Lower leg skin (tissue), 4 donors: ENCODE measurements around the gene LRP1. TPM values are rescaled to one million over a fixed set of nuclear protein-coding genes. Genes with fewer than 3 reads are reported as not detected.

ENCODE experiments used
- DNase-seq, 2 donors: peaks; one replicate each; pipeline ENCODE4 v3.0.0-alpha.2; 2019; ENCODE audit warnings: low spot score in 2 of 2
- H3K4me3 ChIP-seq: fragments of 200-600 bp; sonication (generic); 2 replicates; pipeline ENCODE4 v1.5.1; 2017; ENCODE audit warnings: mild to moderate bottlenecking, low read depth; ENCODE audit not compliant: poor library complexity, severe bottlenecking
- POLR2A ChIP-seq, 2 donors: fragments of 450-650 bp; IDR thresholded peaks; one replicate each; pipeline ENCODE4 v1.6.1; 2016 to 2017; ENCODE audit warnings: antibody characterized with exemption in 2 of 2, mild to moderate bottlenecking in 1 of 2, moderate library complexity in 1 of 2
- WGBS, 2 donors: methylation state at CpG; one replicate each; pipeline ENCODE4 v1.1.5; 2018; 5-methylcytosine and 5-hydroxymethylcytosine counted together
- intact Hi-C: fragments of 100-400 bp; cut with DNase I; formaldehyde crosslinking; loops from one replicate; pipeline ENCODE4 v1.15.0; 2023; ENCODE audit warnings: low total_unique reads
- total RNA-seq, 4 donors: library from RNA; depleted of rRNA; stranded (reverse); fragments of >200 nt; gene quantifications; one replicate each; pipeline ENCODE4 v1.1.0, GENCODE V29; 2016
- TF ChIP-seq, protein P1 (sequence below), 3 donors: fragments of 450-650 bp; IDR thresholded peaks; one replicate each; pipeline ENCODE4 v1.5.1; 2016; ENCODE audit warnings: antibody characterized with exemption in 3 of 3, mild to moderate bottlenecking in 3 of 3, moderate library complexity in 2 of 3

LRP1 gene
- total RNA-seq, 4 donors from 2014 or later: 93.4 to 156 (median 101) TPM

DNA sequence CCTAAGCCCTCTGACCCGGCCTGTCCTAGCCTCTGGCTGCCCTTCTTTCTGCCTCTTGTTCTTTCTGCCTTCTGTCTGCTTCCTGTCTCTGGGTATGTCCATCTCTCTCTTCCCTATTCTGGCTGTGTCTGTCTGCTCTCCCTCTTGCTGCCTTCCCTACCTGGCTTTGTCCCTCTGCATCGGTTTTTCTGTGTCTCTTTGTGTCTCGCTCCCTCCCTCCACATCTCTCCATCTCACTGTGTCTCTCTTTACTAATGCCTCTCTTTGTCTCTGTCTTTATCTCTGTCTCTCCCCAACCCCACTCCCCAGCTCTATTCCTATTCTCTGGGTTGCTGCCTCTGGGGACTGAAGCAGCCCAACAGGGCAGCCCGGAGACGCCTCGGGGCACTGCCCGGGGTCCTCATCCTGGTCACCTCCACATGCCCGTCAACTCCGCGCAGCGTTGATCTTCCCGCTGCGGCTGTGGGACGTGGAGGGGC, 111.3 kb downstream of the LRP1 start:
- 3 to 4% methylated on average over 14 of the region's 14 CpGs for WGBS, 2 donors
- intact Hi-C loops: loop anchor here (2.0 kb wide), 1 partner anchor 25 kb away; no protein-coding TSS in a partner anchor
- no peak for DNase-seq

DNA sequence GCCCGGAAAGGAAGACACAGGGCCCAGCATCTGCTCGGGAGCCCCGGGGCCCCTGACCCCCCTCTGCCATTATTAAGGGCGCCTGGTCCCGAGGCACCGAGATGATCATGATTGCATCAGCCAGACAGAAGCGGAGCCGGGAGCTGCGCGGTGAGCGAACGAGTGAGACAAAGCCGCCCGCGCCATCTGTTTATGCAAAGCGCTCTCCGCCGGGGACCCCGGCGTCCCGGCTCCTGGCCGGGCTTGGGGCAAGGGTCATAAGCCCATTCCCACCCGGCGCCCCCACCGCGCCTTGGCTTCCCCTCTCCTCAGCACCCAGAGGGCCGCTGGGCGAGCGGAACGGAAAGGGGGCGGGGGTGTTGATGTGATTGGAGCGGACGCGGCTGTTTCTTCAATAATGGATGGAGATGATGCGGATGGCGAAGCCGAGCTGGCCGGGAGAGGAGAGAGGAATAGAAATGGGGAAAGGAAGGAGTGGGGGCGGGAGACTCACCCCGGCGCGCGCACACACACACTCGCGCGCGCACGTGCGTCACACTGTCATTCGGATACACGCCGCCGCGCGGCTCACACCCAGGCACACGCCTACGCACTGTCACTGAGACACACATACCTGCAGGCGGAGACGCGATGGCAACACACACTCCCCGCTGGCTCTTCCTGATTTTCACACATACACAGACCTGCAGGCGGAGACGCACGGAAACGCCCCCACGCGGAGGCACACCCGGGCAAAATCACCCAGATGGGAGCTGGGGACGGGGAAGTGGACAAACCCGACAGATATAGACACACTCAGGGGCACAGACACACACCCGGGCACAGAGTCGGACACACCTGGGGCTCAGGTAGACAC, 112.0 kb downstream of the LRP1 start:
- intact Hi-C loops: loop anchor here (2.0 kb wide), 1 partner anchor 25 kb away; no protein-coding TSS in a partner anchor
- H3K4me3 ChIP-seq: no peak overlapping the region
- DNase-seq: peak in 1 of 2 donors; percentile 47
- TF ChIP-seq, protein P1, sequence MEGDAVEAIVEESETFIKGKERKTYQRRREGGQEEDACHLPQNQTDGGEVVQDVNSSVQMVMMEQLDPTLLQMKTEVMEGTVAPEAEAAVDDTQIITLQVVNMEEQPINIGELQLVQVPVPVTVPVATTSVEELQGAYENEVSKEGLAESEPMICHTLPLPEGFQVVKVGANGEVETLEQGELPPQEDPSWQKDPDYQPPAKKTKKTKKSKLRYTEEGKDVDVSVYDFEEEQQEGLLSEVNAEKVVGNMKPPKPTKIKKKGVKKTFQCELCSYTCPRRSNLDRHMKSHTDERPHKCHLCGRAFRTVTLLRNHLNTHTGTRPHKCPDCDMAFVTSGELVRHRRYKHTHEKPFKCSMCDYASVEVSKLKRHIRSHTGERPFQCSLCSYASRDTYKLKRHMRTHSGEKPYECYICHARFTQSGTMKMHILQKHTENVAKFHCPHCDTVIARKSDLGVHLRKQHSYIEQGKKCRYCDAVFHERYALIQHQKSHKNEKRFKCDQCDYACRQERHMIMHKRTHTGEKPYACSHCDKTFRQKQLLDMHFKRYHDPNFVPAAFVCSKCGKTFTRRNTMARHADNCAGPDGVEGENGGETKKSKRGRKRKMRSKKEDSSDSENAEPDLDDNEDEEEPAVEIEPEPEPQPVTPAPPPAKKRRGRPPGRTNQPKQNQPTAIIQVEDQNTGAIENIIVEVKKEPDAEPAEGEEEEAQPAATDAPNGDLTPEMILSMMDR (IDR thresholded peaks at IDR 0.05): no peak
- TF ChIP-seq POLR2A (IDR thresholded peaks at IDR 0.05): no peak
- 1% methylated on average over 59 to 64 of the region's 72 CpGs for WGBS, 2 donors

More for the DNA sequence above, 111.3 kb downstream of the LRP1 start:
- H3K4me3 ChIP-seq: no peak overlapping the region
- TF ChIP-seq POLR2A (IDR thresholded peaks at IDR 0.05): no peak
- TF ChIP-seq, protein P1 (IDR thresholded peaks at IDR 0.05): no peak

DNA sequence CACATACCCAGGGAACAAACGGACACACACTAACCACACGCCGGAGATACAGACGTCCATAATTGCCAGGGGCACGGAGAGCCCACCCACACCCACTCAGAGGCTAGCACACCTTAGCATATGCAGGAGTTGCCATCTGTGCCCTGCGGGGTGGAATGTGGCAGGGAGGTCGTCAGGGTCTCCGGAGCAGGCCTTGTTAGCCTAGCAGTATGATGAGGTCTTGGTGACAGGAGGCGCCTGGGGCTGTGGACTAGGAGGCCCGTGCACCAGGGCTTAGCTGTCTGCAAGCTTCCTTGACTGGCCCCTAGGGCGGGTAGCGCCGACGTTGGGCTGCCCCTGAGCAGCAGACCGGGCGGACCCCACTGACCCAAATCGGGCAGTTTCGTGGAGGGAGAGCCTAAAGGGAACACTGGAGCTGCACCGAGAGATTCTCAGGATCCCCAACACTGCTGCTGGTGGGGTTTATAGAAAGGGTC, 112.7 kb downstream of the LRP1 start:
- no peak overlapping the region for H3K4me3 ChIP-seq
- WGBS, 2 donors: 7 to 22% methylated on average over 8 to 13 of the region's 19 CpGs
- intact Hi-C loops: loop anchor here (2.0 kb wide), 1 partner anchor 26 kb away; no protein-coding TSS in a partner anchor
- TF ChIP-seq, protein P1 (IDR thresholded peaks at IDR 0.05): no peak
- TF ChIP-seq POLR2A (IDR thresholded peaks at IDR 0.05): no peak
- no peak for DNase-seq

DNA sequence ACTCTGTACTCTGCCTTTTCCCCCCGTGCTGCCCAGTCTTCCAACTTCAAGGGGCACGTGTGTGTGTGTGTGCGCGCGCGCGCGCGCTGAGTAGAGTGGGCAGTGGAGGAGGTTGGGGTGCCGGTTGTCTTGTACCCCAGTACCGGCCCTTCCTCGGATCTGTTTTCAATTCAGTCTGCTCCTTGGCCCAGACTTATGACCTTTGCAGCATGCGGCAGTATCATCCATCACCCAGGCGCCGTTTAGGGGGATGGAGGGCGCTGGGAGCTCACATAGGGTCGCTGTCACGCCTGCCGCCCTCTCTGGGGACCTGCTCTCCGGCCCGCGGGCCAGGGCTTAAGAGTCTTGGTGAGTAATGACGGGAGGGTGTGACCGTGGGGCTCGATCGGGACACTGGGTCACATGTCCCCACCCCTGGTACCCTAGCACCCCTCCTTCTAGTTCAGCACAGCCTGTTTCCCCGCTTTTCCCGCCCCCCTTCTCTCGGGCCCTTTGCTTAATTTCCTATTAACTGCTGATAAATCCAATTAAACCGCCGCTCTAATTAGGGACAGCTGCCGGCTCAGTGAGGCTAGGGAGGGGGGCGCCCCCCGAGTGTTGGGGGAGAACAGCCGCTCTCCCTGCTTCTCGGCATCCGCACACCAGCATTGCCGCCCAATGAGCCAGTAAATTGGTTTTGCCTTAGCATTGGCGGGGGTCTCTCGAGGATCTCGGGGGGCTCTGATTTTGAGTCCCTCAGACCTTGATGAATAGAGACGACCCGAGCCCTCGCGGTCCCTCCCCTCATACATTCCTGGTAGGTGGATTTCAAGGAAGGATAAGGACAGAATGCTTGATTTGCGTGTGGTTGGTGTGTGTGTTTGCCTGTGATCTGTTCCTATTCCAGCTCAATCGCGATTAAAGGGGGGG, 113.4 kb downstream of the LRP1 start:
- intact Hi-C loops: loop anchor here (2.0 kb wide), 1 partner anchor 27 kb away; no protein-coding TSS in a partner anchor
- 8 to 14% methylated on average over 43 to 48 of the region's 48 CpGs for WGBS, 2 donors
- H3K4me3 ChIP-seq: no peak overlapping the region
- TF ChIP-seq POLR2A (IDR thresholded peaks at IDR 0.05): no peak
- TF ChIP-seq, protein P1 (IDR thresholded peaks at IDR 0.05): no peak
- DNase-seq: no peak

DNA sequence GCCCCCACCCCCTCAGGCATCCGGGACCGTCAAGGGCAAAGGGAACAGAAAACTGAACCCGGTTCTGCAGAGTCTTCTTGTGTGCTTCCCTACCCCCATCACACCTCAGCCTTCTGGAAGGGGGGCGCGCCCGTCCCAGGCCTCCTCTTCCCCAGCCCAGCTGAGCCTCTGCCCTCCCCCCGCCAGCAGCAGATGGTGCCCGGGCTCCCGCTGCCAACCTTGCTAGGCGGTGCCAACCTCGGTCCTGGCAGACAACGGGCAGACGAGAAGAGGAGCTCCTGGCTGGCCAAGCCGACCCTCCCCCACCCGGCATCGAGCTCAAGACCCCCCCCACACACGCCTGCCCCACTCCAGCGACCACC, 114.0 kb downstream of the LRP1 start:
- no peak for DNase-seq
- no peak for TF ChIP-seq POLR2A (IDR thresholded peaks at IDR 0.05)
- TF ChIP-seq, protein P1 (IDR thresholded peaks at IDR 0.05): no peak
- 1 to 2% methylated on average over 12 to 14 of the region's 18 CpGs for WGBS, 2 donors
- intact Hi-C loops: no loop called here
- H3K4me3 ChIP-seq: no peak overlapping the region
